HG03097 (cell line): Measurements from ENCODE around the gene DOCK6.

Experiments used
- ATAC-seq: cut with Tn5 transposase; IDR thresholded peaks from one replicate; pipeline ENCODE4 v1.9.1; 2021; ENCODE audit not compliant: unreplicated experiment, low FRiP score

The DOCK6 gene

GRCh38 chr19:11274533-11275086 lies 12.3 kb upstream of the DOCK6 start:
- no peak for ATAC-seq

- no peak for ATAC-seq
Measured at GRCh38 chr19:11273989-11274388, 11.7 kb upstream of the DOCK6 start.

GRCh38 chr19:11273296-11273695 lies 11.0 kb upstream of the DOCK6 start:
- no peak for ATAC-seq

- ATAC-seq: no peak
Measured at GRCh38 chr19:11269408-11269807, 7.1 kb upstream of the DOCK6 start.

- ATAC-seq: no peak
Measured at GRCh38 chr19:11268783-11269267, 6.5 kb upstream of the DOCK6 start.

GRCh38 chr19:11267316-11268085 lies 5.2 kb upstream of the DOCK6 start:
- no peak for ATAC-seq

- ATAC-seq: no peak
Measured at GRCh38 chr19:11265785-11266236, 3.5 kb upstream of the DOCK6 start.

GRCh38 chr19:11265177-11265784 lies 3.0 kb upstream of the DOCK6 start:
- ATAC-seq: no peak

GRCh38 chr19:11264452-11265176 lies 2.3 kb upstream of the DOCK6 start:
- ATAC-seq: no peak

GRCh38 chr19:11263726-11264125 lies 1.4 kb upstream of the DOCK6 start:
- no peak for ATAC-seq

GRCh38 chr19:11261431-11261970 lies 823 bp downstream of the DOCK6 start:
- ATAC-seq: no peak

- ATAC-seq: no peak
Measured at GRCh38 chr19:11260996-11261395, 1.3 kb downstream of the DOCK6 start.

- no peak for ATAC-seq
Measured at GRCh38 chr19:11257846-11258380, 4.4 kb downstream of the DOCK6 start.

- no peak for ATAC-seq
Measured at GRCh38 chr19:11256189-11256588, 6.1 kb downstream of the DOCK6 start.

GRCh38 chr19:11254666-11255065 lies 7.7 kb downstream of the DOCK6 start:
- no peak for ATAC-seq

GRCh38 chr19:11252665-11253355 lies 9.5 kb downstream of the DOCK6 start:
- ATAC-seq: no peak

- ATAC-seq: no peak
Measured at GRCh38 chr19:11251650-11252314, 10.5 kb downstream of the DOCK6 start.

- no peak for ATAC-seq
Measured at GRCh38 chr19:11251217-11251616, 11.1 kb downstream of the DOCK6 start.

- no peak for ATAC-seq
Measured at GRCh38 chr19:11248852-11249251, 13.5 kb downstream of the DOCK6 start.
